Erythroblast (primary cell): ENCODE data around the gene OLA1.

Source experiments
- DNase-seq, 2 experiments: peaks; one replicate each; lab custom pipeline; 2025; lab: John Stamatoyannopoulos, UW
- GATA1 ChIP-seq: IDR thresholded peaks from 2 replicates; pipeline ENCODE4 v1.6.1; 2011; ENCODE audit warnings: low read depth, mild to moderate bottlenecking, control low read depth, low read length, moderate library complexity
- POLR2A ChIP-seq: IDR thresholded peaks from 2 replicates; pipeline ENCODE4 v1.6.1; 2011; ENCODE audit warnings: mild to moderate bottlenecking, low read length

The OLA1 gene

DNA sequence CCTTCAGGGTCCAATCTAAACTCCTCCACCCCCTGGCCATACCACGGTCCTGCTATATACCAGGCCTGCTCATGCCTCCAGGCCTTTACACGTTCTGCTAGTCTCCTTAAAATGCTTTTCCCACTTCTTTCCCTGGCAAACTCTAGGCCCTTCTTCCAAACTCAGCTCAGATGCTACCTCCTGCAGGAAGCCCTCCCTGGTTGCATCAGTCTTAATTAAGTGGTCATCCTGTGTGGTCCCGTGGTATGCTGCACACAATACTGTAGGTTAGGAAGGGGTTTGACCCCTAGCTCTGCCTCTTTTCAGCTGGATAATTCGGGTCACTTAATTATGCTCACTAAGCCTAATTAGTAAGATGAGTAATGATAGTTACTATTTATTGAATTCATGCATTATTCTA is 197.3 kb downstream of the OLA1 start:
- DNase-seq, result no peak
- TF ChIP-seq POLR2A (no peak), GATA1 (no peak)

- TF ChIP-seq GATA1 (no peak), POLR2A (no peak)
- peak in 1 of 2 experiments; percentile 59 for DNase-seq
Measured at GRCh38 chr2:174049895-174050294, 198.4 kb downstream of the OLA1 start.

DNA sequence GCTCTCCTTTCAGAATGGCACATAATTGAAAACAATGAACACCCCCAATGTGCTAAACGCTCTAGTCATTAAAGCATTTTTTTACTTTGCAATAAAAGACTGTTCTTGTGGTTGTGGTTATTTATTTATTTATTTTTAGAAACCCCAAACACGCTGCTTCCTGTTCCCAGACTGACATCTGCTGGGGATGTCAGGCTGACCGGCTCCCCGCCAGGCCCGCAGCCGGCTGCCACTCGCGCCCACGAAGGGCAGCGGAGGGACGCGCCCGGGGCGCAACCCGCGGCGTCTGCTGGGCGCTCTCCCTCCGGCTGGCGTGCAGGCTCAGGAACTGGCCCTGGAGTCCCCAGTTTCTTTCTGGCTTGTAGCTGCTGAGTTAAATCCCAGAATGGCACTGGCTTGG is 200.1 kb downstream of the OLA1 start:
- TF ChIP-seq GATA1, result no peak
- TF ChIP-seq POLR2A, result no peak
- no peak for DNase-seq

DNA sequence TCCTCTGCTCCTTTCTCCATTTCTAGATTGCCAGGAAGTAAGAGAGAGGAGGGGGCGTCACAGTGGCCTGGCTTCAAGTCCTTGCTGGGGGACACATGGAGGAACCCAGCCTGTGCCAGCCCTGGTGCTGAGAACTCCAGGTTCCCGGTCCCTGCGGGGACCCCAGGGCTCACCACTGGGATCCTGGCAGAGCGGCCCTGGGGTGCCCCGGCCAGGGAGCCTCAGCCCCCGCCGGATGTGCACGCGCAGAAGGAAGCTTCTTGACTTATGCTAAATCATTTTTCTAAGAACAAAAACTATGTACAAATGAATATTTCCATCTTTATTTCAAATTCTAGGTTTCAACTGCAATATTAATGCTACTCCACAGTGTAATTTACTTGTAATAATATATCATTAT is 200.6 kb downstream of the OLA1 start:
- no peak for DNase-seq
- TF ChIP-seq POLR2A (no peak), GATA1 (no peak)

DNA sequence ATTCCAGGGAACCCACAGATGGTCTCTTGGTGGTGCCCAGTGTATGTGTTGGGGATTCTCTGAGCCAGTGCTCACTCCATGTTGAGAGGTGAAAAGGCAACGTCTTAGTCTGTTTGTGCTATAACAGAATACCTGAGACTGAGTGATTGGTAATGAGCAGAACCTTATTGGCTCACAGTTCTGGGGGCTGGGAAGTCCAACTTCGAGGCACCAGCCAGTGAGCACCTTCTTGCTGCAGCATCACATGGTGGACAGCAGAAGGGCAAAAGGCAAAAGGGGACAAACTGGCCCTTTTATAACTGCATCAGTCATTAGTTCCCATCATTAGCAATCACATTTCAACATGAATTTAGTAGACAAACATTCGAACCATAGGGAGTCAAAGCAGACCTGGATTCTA is 202.2 kb downstream of the OLA1 start:
- no peak for DNase-seq
- no peak for TF ChIP-seq POLR2A
- TF ChIP-seq GATA1, result no peak

GRCh38 chr2:174044556-174044955 is 203.8 kb downstream of the OLA1 start:
- no peak for DNase-seq
- TF ChIP-seq GATA1 (no peak), POLR2A (no peak)

DNA sequence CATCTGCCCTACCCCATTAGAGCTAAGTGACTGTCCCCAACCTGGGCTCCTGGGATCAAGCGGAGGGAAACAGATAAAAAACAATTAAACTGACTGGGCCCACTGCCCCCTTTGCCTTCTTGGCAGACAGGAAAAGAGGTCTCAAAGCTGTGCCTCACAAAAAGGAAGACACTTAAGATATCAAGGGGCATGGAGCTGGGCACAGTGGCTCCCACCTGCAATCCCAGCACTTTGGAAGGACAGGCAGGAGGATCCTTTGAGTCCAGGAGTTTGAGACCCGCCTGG is 208.0 kb downstream of the OLA1 start:
- DNase-seq, result no peak
- no peak for TF ChIP-seq POLR2A
- TF ChIP-seq GATA1, result no peak

DNA sequence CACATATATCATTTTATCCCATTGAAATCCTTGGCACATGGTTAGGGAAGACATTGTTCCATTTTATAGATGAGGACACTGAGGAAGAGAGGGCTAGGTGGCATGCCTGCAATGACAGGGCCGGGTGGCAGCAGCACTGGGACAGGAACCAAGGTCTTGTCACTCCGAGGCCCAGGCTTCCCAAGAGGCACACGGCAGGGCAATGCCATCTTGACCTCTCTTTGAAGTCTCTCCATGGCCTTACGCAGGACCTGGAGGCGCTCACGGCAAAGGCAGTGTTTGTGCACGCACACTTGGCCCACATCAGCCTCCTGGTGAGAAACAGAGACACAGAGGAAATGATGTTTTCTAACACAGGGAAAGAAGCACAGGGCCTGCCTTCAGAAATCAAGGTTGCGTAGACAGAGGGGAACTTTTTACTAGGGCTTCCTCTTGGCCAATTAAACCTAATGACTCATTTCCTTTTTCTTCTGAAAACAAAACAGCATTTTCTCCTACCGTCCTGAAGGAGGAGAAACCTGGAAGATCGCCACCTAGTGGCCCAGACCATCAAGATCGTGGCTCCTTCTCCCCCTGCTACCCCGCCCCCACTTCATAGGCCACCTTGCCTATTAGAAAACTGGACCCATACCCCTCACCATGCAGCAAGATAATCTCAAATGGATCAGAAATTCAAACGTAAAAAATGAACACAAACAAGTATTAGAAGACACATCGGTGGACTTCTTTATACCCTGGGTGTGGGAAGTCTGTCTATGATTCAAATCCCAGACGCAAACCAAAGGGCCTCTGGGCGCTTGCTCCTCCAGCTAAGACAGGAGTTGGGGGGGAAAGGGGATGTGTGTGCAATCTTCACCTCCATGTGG is 208.5 kb downstream of the OLA1 start:
- TF ChIP-seq POLR2A (no peak), GATA1 (no peak)
- DNase-seq, result peak; percentile 87 to 90

DNA sequence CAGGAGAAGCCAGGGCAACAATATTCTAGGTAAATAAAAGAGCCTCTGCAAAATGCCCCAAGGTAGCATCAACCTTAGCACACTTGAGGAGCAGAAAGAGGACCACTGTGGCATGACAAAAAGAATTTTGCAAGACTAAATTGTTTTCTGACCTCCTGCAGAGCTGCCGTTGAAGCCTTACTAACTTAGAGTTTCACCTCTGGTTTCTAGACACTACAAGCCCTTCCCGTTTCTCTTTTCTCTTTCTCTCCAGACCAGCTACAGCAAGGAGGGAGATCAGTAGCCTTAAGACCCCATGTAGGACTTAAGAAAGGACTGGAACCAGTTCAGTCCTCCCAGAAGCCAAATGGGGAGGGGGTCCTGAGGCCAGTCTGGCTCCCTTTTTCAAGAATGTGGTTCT is 209.9 kb downstream of the OLA1 start:
- no peak for DNase-seq
- no peak for TF ChIP-seq GATA1
- no peak for TF ChIP-seq POLR2A

GRCh38 chr2:174036825-174037224 is 211.5 kb downstream of the OLA1 start:
- no peak for TF ChIP-seq POLR2A
- no peak for TF ChIP-seq GATA1
- DNase-seq, result no peak

- TF ChIP-seq GATA1 (no peak), POLR2A (no peak)
- peak; percentile 10 to 24 for DNase-seq
Measured at GRCh38 chr2:174035981-174036742, 212.2 kb downstream of the OLA1 start.

DNA sequence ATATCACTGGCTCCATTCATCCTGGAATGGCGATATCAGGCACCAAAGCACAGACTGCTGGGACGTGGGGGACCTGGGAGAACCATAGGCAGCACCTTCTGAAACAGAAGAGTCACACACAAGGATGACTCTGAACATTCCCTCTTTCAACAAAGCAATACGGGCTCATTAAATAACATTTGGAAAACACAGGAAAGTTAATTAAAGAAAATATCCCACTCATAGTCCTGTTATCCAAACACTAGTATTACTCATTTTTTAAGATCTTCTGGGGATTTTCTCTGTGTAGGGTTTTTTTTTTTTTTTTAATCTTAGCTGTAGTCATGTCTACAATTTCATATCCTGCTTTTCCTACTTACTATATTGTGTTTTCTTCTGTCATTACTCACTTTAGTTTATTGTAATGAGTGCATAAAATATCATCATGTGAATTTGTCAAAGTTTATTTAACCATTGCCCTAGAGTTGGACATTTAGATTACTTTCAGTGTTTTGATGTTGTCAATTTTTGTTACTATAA is 213.2 kb downstream of the OLA1 start:
- no peak for TF ChIP-seq GATA1
- no peak for TF ChIP-seq POLR2A
- DNase-seq, result no peak

- TF ChIP-seq GATA1, result no peak
- TF ChIP-seq POLR2A, result no peak
- no peak for DNase-seq
Measured at GRCh38 chr2:174033163-174033550, 215.2 kb downstream of the OLA1 start.

DNA sequence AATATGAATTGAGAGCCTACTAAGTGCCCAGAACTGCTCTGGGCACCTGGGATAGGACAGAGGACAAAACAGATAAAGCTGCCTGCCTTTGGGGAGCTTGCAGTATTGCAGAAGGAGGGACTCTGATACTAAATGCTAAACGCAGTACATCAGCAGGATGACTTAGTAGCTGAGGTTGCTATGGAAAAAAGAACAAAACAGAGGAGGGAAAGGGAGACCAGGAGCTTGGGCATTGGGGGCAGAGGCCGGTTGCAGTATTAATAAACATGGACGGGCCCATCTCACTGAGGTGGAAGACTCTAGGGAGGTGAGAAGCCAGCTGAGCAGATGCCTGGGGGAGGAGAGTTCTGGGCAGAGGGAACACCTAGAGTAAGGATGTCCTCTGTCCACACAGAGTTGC is 217.1 kb downstream of the OLA1 start:
- TF ChIP-seq POLR2A (no peak), GATA1 (no peak)
- no peak for DNase-seq

- DNase-seq, result no peak
- no peak for TF ChIP-seq GATA1
- no peak for TF ChIP-seq POLR2A
Measured at GRCh38 chr2:174028935-174029334, 219.4 kb downstream of the OLA1 start.
